ENCODE data around the gene BANF2. TPM values are rescaled to one million over a fixed set of nuclear protein-coding genes. Genes with fewer than 3 reads are reported as not detected.

BANF2 gene
- total and polyA plus RNA-seq, 10 of the 15 experiments (the other 5 are each of a cell fraction or from before 2014, with no cell fraction given): not detected

GRCh38 chr20:17738154-17738553, 38.4 kb downstream of the BANF2 start (continued):
- TF ChIP-seq, protein P1, sequence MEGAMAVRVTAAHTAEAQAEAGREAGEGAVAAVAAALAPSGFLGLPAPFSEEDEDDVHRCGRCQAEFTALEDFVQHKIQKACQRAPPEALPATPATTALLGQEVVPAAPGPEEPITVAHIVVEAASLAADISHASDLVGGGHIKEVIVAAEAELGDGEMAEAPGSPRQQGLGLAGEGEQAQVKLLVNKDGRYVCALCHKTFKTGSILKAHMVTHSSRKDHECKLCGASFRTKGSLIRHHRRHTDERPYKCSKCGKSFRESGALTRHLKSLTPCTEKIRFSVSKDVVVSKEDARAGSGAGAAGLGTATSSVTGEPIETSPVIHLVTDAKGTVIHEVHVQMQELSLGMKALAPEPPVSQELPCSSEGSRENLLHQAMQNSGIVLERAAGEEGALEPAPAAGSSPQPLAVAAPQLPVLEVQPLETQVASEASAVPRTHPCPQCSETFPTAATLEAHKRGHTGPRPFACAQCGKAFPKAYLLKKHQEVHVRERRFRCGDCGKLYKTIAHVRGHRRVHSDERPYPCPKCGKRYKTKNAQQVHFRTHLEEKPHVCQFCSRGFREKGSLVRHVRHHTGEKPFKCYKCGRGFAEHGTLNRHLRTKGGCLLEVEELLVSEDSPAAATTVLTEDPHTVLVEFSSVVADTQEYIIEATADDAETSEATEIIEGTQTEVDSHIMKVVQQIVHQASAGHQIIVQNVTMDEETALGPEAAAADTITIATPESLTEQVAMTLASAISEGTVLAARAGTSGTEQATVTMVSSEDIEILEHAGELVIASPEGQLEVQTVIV (IDR thresholded peaks at IDR 0.05; ENCODE audit: borderline replicate concordance, partially characterized antibody): no peak
- no peak for TF ChIP-seq CHD1 (IDR thresholded peaks at IDR 0.05; ENCODE audit: low read depth, low read length)
- no peak for TF ChIP-seq TARDBP (IDR thresholded peaks at IDR 0.05; ENCODE audit: borderline replicate concordance)
- no peak for TF ChIP-seq MEF2B (IDR thresholded peaks at IDR 0.05; ENCODE audit: partially characterized antibody, poor library complexity, severe bottlenecking)
- TF ChIP-seq ZNF622 (IDR thresholded peaks at IDR 0.05): no peak

DNA sequence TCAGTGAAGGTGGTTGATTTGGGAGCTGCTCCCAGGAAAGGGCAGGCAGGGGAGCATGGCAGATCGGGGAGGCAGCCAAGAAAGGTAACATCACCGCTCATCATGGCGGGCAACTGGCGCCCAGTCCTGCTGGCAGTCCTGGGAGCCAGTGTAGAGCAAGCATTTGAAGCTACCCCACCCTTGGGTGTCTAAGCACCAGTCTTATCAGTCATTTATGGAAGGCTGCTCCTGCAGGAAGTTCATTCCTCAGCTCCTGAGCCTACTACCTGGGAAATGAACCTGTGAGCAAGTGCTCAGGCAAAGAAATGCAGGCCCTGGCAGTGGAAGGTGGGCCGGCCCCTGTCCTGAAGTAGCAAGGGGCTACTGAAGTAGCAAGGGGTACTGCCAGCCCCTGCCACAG, 41.5 kb downstream of the BANF2 start:
- Histone ChIP-seq H3K4me3 (no peak overlapping the region), H4K20me1 (ENCODE audit: control insufficient read depth, insufficient read depth) (no peaks in the 10 kb centered on the region), H3K27ac (ENCODE audit: control insufficient read depth, insufficient read depth) (no peak overlapping the region), H3K4me1 (ENCODE audit: control insufficient read depth, insufficient read depth, low read length) (no peaks in the 10 kb centered on the region), H3K9me3 (replicated peaks; ENCODE audit: control insufficient read depth, insufficient read depth, low read length) (peaks cover under 1% of the 10 kb centered on the region; the same call in 2 of the 3 replicates), H3K4me2 (ENCODE audit: control insufficient read depth, insufficient read depth) (no peak overlapping the region), H3K79me2 (ENCODE audit: control insufficient read depth, insufficient read depth, low read length) (no peaks in the 10 kb centered on the region), H3K9ac (ENCODE audit: control insufficient read depth, insufficient read depth, low read length) (no peak overlapping the region), H2AFZ (ENCODE audit: control insufficient read depth, low read depth, low read length) (no peak overlapping the region), H3K27me3 (replicated peaks in 1 of 2; ENCODE audit: control insufficient read depth in 2 of 2, insufficient read depth in 2 of 2, low read length in 1 of 2) (no peaks in the 10 kb centered on the region), H3K36me3 (ENCODE audit: control insufficient read depth in 2 of 2, insufficient read depth in 2 of 2, low read length in 1 of 2) (no peaks in the 10 kb centered on the region)
- CTCF ChIA-PET: no interaction called here
- FAIRE-seq (no peak), DNase-seq (ENCODE audit: low read depth, low spot score) (no peak), ATAC-seq (no peak)
- intact Hi-C loops (cut with micrococcal nuclease; ENCODE audit: unreplicated experiment) (no loop called here), in situ Hi-C loops (cut with MboI) (no loop called here)
- WGBS (ENCODE audit: insufficient coverage, insufficient replicate concordance, low lambda C conversion rate, missing lambda C conversion rate): 67% methylated on average over 5 of the region's 5 CpGs
- BruUV-seq (replicated peaks): no TSS peak
- SMC1A ChIA-PET (ENCODE audit: uncharacterized antibody, unreplicated experiment): no interaction called here
- TF ChIP-seq ZBTB11 (CRISPR knock-in tag; IDR thresholded peaks at IDR 0.05) (no peak), POLR2AphosphoS5 (IDR thresholded peaks at IDR 0.05; ENCODE audit: low read length) (no peak), SMAD1 (IDR thresholded peaks at IDR 0.05; ENCODE audit: low read depth, partially characterized antibody) (no peak)
- RAD21 ChIA-PET (ENCODE audit: unreplicated experiment): no interaction called here
- POLR2A ChIA-PET: no interaction called here
